Jurkat, Clone E6-1 (cell line): ENCODE measurements around the gene STRBP. TPM values are rescaled to one million over a fixed set of nuclear protein-coding genes. Genes with fewer than 3 reads are reported as not detected.
"Not testable (repeated sequence)": the region's sequence is repeated elsewhere in the genome, so short reads cannot be mapped to it uniquely, and the experiment has no call there.

ENCODE experiments used
- DNase-seq: peaks from one replicate; pipeline ENCODE4 v3.0.0-alpha.2; 2011; ENCODE audit warnings: low read depth, low spot score
- H3K4me3 ChIP-seq: 2 replicates; pipeline ENCODE4 v1.5.1; 2011; ENCODE audit warnings: mild to moderate bottlenecking, low read length, control low read depth, moderate library complexity
- polyA plus RNA-seq: library from polyadenylated mRNA; unstranded; fragments of >200 nt; gene quantifications from one replicate; pipeline ENCODE4 v1.2.1, GENCODE V29; 2012; ENCODE audit warnings: missing spikeins; ENCODE audit not compliant: insufficient read length, insufficient read depth

STRBP gene
- 73.3 TPM for polyA plus RNA-seq

DNA sequence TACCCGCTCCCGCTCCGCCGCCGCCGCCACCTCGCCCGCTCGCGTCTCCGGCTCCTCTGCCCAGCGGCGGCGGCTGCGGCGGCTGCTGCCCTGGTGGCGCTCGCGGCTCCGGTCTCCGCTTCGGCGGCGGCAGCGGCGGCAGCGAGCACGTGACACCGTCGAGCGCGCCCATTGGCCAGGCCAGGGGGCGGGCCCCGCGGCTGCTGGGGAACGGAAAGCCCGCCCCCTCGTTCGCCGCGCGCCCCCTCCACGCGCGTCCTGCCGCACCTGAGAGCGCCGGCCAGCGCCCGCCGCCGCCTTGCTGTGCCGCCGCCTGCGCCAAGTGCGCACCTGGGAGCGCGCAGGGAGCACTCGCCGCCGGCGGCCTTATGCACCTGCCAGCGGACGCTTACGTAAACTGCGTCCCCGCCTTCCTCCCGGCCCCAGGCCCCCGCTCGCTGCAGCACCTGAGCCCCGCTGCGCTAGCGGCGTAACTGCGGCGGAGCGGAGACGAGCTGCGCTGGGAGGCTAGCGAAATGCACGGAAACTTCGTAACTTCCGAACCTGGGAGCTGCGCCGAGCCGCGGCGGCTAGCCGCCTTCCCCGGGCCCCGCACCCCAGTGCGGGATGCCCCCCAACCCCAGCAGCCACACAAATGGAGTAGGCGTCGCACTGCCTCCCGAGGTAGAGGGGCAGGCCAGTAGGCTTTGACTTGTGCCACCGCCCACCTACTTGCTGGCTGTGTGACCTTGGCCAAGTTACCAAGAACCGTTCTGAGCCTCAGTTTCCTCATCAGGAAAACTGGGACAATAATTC is at the start of gene STRBP:
Gene STRBP (minus strand): TSS at position 122 of the 795 bp plus-strand sequence. CDS start 84,452 bp downstream, outside the sequence.
- DNase-seq: peak; percentile 81
- H3K4me3 ChIP-seq: peak within 1 kb of the TSS; percentile 78

DNA sequence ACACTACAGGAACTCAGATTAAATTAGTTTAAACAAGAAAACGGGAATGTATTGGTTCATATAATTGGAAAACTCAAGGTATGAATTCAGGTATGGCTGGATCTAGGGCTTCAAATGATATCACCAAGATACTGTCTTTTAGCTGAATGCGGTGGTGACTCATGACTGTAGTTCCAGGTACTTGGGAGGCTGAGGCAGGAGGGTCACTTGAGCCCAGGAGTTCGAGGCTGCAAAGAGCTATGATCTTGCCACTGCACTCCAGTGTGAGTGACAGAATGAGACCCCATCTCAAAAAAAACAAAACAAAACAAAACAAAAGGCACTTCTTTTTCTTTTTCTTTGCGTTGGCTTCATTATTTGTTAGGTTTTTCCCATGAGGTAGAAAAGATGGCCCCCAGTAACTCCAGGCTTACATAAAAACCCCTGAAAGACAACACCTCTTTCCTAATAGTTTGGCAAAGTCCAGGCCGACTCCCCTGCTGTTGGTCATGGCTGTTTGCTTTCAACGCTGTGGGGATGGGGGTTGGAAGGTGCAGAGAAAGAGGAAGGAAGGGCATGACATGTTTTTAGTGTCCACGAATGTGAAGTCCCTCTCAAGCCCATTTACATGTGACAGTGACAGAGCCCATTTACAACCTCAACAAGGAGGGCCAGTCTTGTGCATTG is 47.8 kb upstream of the STRBP start:
- no peak overlapping the region for H3K4me3 ChIP-seq
- DNase-seq: no peak

DNA sequence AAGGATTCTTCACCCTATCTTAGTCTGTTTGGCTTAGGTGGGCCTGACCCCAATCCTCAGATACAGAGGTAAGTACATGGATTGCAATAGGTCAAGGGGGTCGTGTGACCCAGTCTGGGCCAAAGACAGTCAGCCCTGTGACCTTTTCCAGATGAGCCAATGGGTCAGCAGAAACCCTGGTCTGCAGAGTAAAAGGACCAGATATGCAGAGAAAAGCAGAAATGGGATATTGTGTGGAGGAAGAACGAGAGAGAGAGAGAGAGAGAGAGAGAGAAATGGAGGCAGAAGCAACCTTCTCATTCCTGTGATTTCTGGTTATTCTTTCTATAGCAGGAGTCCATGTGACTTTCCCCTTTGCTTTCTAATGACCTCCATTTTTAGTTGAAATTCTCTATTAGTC is 47.2 kb upstream of the STRBP start:
- no peak overlapping the region for H3K4me3 ChIP-seq
- DNase-seq: no peak

- DNase-seq: no peak
- no peak overlapping the region for H3K4me3 ChIP-seq
Measured at GRCh38 chr9:123314617-123315016, 46.2 kb upstream of the STRBP start.

- H3K4me3 ChIP-seq: no peak overlapping the region
- no peak for DNase-seq
Measured at GRCh38 chr9:123312306-123312877, 44.0 kb upstream of the STRBP start.

DNA sequence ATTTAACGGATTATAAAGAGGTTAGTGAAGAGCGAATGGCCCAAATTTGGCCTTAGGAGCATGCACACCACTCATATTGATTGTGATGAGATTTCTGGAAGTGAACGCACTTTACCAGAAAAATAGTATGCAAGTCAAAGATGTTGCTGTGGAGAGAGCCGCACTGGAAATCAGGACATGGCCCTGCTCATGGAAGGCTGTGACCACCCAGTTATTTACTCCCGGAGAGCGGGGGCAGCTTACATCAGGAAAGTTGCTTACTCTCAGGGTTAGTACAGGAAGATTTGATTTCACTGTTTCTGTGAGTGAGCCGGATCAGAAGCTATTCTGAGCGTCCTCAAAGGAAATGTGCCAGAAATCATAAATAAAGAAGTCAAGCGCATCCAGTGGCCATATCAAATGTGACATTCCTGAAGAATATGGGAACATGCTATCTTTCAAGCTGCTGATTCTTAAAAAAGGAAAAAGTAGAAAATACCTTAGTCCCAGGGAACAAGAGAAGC is 42.9 kb upstream of the STRBP start:
- H3K4me3 ChIP-seq: no peak overlapping the region
- DNase-seq: no peak

- DNase-seq: no peak
- no peak overlapping the region for H3K4me3 ChIP-seq
Measured at GRCh38 chr9:123310551-123311249, 42.3 kb upstream of the STRBP start.

- no peak overlapping the region for H3K4me3 ChIP-seq
- DNase-seq: no peak
Measured at GRCh38 chr9:123309611-123310010, 41.2 kb upstream of the STRBP start.

GRCh38 chr9:123305879-123306278 is 37.5 kb upstream of the STRBP start:
- DNase-seq: no peak
- no peak overlapping the region for H3K4me3 ChIP-seq

DNA sequence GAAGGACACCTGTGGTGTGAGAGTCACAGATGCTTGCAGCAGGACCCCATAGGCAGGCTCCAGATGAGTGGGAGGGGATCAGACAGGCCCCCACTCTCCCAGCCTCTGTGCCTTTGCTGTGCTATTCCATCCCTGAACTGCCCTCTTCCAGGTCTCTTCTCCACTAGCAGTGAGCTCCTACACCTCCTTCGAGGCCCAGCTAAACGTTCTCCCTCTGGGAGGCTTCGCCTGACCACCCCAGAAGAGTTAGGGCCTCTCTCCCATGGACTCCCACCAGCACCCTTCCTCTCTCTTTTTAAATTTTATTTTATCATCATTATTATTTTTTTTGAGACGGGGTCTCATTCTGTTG is 35.9 kb upstream of the STRBP start:
- H3K4me3 ChIP-seq: peak overlapping the region; percentile 27
- DNase-seq: no peak

- peak overlapping the region; percentile 38 for H3K4me3 ChIP-seq
- DNase-seq: peak; percentile 96
Measured at GRCh38 chr9:123302348-123303214, 34.2 kb upstream of the STRBP start.

GRCh38 chr9:123301936-123302335 is 33.5 kb upstream of the STRBP start:
- not testable (repeated sequence) for DNase-seq
- peak overlapping the region; percentile 38; the same call in 1 of the 2 replicates for H3K4me3 ChIP-seq

DNA sequence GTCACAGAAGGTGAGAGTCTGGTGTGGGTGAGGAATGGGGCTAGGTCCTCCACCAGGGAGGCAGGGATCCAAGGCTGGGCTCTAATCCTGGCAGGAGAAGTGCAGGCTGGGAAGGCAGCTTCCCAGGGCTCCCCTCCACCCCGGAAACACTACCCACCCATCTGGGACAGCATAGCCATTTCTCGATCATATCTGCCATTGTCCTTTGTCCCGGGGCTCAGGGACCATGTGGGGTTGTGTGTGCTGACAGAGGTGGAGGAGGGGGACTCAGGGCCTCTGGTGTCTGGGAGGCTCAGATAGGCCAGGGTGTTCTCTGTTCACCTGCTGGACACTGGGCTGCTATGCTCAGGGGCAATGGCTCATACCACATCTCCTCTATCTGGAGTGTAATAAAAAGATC is 32.2 kb upstream of the STRBP start:
- H3K4me3 ChIP-seq: no peak overlapping the region
- no peak for DNase-seq

- DNase-seq: no peak
- H3K4me3 ChIP-seq: no peak overlapping the region
Measured at GRCh38 chr9:123299558-123300126, 31.3 kb upstream of the STRBP start.

DNA sequence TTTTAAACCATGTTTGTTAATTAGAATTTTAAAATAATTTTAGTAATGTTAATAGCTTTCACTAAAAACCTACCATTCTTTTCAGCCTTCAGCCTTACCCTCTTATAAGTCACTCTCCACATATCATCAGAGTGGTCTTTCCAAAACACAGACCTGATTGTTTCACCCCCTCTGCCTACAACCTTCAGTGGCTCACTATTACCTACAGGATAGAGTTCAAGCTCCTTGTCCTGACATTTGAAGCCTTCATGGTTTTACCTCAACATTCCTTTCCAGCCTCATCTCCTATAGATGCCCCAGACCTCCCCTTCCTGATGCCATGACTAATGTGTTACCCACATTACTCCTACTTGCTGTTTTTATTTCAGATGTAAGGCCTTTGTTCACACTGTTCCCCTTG is 27.8 kb upstream of the STRBP start:
- DNase-seq: no peak
- no peak overlapping the region for H3K4me3 ChIP-seq

- no peak overlapping the region for H3K4me3 ChIP-seq
- peak; percentile 39 for DNase-seq
Measured at GRCh38 chr9:123291736-123292135, 23.4 kb upstream of the STRBP start.

- DNase-seq: no peak
- no peak overlapping the region for H3K4me3 ChIP-seq
Measured at GRCh38 chr9:123290764-123291163, 22.4 kb upstream of the STRBP start.

DNA sequence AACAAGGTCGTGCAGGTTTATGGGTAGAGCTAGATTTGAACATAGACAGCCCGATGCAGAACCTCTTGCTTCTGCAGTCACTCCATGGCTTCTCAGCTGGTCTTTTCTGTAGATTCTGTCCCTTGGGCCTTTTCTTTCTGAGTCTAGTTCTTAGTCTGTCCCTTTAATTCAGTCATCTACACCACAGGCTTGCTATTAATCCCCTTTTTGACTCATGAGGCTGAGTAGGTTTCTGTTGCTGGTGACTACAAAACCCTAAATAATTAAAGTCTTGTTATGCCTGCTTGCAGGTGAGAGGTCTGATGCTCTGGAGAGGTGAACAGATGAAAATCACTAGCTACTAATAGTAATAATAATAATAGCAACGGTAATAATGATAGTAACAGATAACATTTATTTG is 19.3 kb upstream of the STRBP start:
- no peak overlapping the region for H3K4me3 ChIP-seq
- no peak for DNase-seq
